HEK293T (cell line): ENCODE data around the gene EFCAB8.

Experiments
- CTCF ChIA-PET: fragments of 350-600 bp; formaldehyde crosslinking; extraction: SDS; loops from one replicate; lab custom pipeline; 2021; ENCODE audit warnings: antibody characterized with exemption, inconsistent platforms; lab: Yijun Ruan, JAX
- POLR2A ChIA-PET: fragments of 350-600 bp; formaldehyde crosslinking; extraction: SDS; loops from one replicate; lab custom pipeline; 2020; ENCODE audit warnings: antibody characterized with exemption, inconsistent platforms; lab: Yijun Ruan, JAX
- DNase-seq: peaks from one replicate; pipeline ENCODE4 v3.0.0; 2012; ENCODE audit warnings: mixed read lengths; ENCODE audit errors: extremely low spot score
- ARNT ChIP-seq: fragments of 450-650 bp; IDR thresholded peaks from 2 replicates; pipeline ENCODE4 v1.6.1; 2017; ENCODE audit warnings: mild to moderate bottlenecking
- BHLHE40 ChIP-seq: fragments of 450-650 bp; IDR thresholded peaks from 2 replicates; pipeline ENCODE4 v1.6.1; 2016; ENCODE audit warnings: mild to moderate bottlenecking, moderate library complexity, borderline replicate concordance
- CTBP1 ChIP-seq: fragments of 450-650 bp; IDR thresholded peaks from 2 replicates; pipeline ENCODE4 v1.6.1; 2016; ENCODE audit warnings: borderline replicate concordance
- ELF4 ChIP-seq: fragments of 450-650 bp; IDR thresholded peaks from 2 replicates; pipeline ENCODE4 v1.6.1; 2017; ENCODE audit warnings: antibody characterized with exemption
- FOXA1 ChIP-seq: fragments of 450-650 bp; IDR thresholded peaks from 2 replicates; pipeline ENCODE4 v1.6.1; 2016; ENCODE audit warnings: mild to moderate bottlenecking
- FOXK2 ChIP-seq: fragments of 450-650 bp; IDR thresholded peaks from 2 replicates; pipeline ENCODE4 v1.6.1; 2016; ENCODE audit warnings: mild to moderate bottlenecking
- FOXM1 ChIP-seq: fragments of 450-650 bp; IDR thresholded peaks from 2 replicates; pipeline ENCODE4 v1.6.1; 2017; ENCODE audit warnings: mild to moderate bottlenecking, borderline replicate concordance
- HDGF ChIP-seq: fragments of 450-650 bp; IDR thresholded peaks from 2 replicates; pipeline ENCODE4 v1.6.1; 2017; ENCODE audit warnings: antibody characterized with exemption, borderline replicate concordance
- L3MBTL2 ChIP-seq: fragments of 450-650 bp; conservative IDR thresholded peaks from 2 replicates; pipeline ENCODE4 v1.6.1; 2016; ENCODE audit warnings: mild to moderate bottlenecking
- LEF1 ChIP-seq: fragments of 450-650 bp; IDR thresholded peaks from 2 replicates; pipeline ENCODE4 v1.6.1; 2017; ENCODE audit warnings: mild to moderate bottlenecking, borderline replicate concordance
- NFRKB ChIP-seq: fragments of 450-650 bp; IDR thresholded peaks from 2 replicates; pipeline ENCODE4 v1.6.1; 2016; ENCODE audit warnings: mild to moderate bottlenecking, moderate library complexity
- SP1 ChIP-seq: fragments of 450-650 bp; IDR thresholded peaks from 2 replicates; pipeline ENCODE4 v1.6.1; 2017
- SUZ12 ChIP-seq: fragments of 450-650 bp; IDR thresholded peaks from 2 replicates; pipeline ENCODE4 v1.6.1; 2016; ENCODE audit warnings: mild to moderate bottlenecking
- TARDBP ChIP-seq: fragments of 450-650 bp; IDR thresholded peaks from 2 replicates; pipeline ENCODE4 v1.6.1; 2016
- ZNF384 ChIP-seq: fragments of 450-650 bp; IDR thresholded peaks from 2 replicates; pipeline ENCODE4 v1.6.1; 2016
- TF ChIP-seq, protein P1 (sequence below): fragments of 450-650 bp; IDR thresholded peaks from 2 replicates; pipeline ENCODE4 v1.6.1; 2016

Gene EFCAB8

DNA sequence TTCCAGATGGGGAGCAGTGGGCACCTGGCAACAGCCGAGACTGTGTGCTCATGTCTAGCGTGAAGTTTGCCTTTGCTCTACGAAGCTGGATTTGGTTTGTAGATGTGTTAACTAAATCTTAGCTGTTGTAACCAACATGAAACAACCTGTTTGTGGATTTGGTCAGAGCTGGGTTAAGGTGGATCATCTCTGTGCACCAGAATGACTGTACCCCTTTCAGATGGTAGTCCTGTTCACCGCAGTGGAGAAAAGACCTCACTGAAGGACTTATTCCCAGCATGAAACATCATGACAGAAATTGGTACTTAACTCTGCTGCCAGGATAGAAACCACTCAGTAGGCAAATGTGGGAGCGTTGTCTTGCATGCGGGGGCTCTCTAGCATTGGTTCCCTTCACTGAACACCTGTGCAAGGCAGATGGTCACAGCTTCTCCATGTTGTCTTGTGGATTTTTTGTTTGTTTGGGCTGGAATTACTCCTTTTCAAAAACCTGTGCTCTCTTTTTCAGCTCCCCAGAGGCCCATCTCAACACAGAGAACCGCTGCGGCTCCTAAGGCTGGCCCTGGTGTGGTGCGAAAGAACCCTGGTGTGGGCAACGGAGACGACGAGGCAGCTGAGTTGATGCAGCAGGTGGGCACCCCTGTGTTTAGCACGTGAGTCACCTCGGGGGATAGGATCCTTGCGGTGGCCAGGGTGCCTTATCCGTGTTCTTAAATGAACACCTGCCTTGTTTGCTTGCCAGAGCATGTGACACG is 19.3 kb upstream of the EFCAB8 start:
- no peak for DNase-seq
- POLR2A ChIA-PET, result no interaction called here

DNA sequence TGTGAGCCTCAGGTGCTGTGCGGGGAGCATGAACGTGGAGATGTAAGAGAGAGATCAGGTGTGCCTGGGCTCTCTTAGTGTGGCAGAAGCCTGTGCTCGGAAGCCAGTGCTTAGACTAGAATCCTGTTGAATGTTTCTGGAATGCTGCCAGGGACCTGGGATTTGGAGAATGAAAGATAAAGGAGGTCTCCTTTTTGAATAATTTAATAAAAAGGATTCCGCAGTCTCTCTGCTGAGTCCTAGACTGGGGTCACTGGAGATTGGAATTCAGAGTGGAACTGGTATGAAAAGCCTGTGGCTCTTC is 18.8 kb upstream of the EFCAB8 start:
- CTCF ChIA-PET, result no interaction called here
- POLR2A ChIA-PET, result no interaction called here
- TF ChIP-seq HDGF (no peak), BHLHE40 (no peak), SP1 (no peak), NFRKB (no peak), ELF4 (no peak), CTBP1 (no peak), FOXA1 (no peak), L3MBTL2 (no peak), ZNF384 (no peak), FOXK2 (no peak), LEF1 (no peak), ARNT (no peak), TARDBP (no peak), FOXM1 (no peak), SUZ12 (no peak)
- TF ChIP-seq, protein P1, sequence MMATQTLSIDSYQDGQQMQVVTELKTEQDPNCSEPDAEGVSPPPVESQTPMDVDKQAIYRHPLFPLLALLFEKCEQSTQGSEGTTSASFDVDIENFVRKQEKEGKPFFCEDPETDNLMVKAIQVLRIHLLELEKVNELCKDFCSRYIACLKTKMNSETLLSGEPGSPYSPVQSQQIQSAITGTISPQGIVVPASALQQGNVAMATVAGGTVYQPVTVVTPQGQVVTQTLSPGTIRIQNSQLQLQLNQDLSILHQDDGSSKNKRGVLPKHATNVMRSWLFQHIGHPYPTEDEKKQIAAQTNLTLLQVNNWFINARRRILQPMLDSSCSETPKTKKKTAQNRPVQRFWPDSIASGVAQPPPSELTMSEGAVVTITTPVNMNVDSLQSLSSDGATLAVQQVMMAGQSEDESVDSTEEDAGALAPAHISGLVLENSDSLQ, result no peak
- no peak for DNase-seq

More for the DNA sequence above, 19.3 kb upstream of the EFCAB8 start:
- TF ChIP-seq SUZ12 (no peak), BHLHE40 (no peak), ELF4 (no peak), CTBP1 (no peak), LEF1 (no peak), FOXM1 (no peak), NFRKB (no peak), TARDBP (no peak), FOXK2 (no peak), SP1 (no peak), L3MBTL2 (no peak)
- TF ChIP-seq, protein P1, result no peak
- CTCF ChIA-PET, result no interaction called here

DNA sequence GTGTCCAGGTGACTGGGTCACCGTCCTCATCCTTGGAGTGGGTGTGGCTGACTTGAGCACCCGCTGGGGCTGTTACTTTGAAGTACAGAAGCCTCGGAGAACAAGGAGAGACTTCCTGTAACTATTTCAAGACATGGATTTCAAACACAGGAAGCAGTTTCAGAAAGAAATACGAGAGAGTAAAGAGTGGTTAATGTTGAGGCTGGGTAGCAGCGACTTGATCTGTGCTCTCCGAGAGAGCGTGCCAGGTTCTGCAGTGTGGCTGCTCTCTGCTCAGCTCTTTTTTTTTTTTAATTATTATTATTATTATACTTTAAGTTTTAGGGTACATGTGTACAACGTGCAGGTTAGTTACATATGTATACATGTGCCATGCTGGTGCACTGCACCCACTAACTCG is 17.5 kb upstream of the EFCAB8 start:
- ChIA-PET POLR2A (no interaction called here), CTCF (no interaction called here)
- no peak for TF ChIP-seq ARNT
- TF ChIP-seq BHLHE40, result no peak
- DNase-seq, result no peak

DNA sequence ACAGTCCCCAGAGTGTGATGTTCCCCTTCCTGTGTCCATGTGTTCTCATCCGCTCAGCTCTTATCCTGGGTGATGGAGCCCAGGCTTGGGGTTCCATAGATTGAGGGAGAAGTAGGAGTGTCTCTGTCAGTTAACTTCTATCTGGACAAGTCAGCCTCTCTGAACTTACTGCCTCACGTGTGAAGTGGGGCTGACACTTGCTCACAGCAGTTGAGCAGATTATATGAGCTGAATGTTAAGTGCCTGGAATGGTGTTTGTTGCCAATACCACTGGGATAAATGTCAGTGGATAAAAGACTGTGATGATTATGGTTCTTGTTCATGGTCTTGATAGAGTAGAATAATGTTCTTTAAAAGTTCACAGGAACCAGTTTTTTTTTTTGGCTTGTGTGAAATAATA is 17.1 kb upstream of the EFCAB8 start:
- ChIA-PET CTCF (no interaction called here), POLR2A (no interaction called here)
- no peak for TF ChIP-seq HDGF
- no peak for TF ChIP-seq NFRKB
- TF ChIP-seq, protein P1, result no peak
- TF ChIP-seq FOXK2, result no peak
- no peak for TF ChIP-seq BHLHE40
- no peak for TF ChIP-seq SUZ12
- no peak for TF ChIP-seq ZNF384
- no peak for TF ChIP-seq LEF1
- TF ChIP-seq ARNT, result no peak
- no peak for DNase-seq

DNA sequence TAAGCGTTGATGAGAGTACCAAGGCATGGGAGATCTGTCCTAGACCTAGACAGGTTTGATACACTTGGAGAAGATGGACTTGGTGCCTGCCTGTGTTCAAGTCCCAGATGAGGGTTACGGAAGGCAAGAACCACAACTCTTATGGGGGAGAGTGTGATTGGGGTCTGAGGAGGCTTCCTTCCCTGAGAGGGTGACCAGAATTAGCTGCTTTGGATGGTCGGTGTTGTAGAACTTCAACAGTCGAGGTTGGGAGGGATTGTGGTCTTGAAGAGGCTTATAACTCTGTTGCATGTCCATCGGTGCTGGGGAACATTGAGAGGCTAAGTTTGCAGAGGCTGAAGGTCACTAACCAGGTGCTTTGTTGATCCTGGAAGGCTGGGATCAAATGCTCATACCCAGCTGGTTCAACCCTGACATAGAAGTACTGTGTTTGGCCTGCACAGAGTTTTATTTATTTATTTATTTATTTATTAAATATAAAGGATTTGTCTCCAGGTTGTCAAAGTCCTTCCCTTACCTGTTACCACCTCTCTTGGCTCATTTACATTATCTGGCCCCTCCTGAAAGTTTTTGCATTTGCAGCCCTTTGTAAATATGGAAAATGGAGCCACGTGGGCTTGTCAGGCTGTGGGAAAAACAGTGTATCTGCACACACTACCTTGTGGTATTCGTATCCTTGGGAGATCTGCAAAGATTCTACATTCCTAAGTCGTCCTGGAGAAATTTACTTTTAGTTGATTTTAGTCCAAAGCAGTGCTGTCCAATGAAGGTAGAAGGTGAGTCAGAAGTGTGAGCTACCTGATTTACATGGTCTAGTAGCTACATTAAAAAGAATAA is 15.8 kb upstream of the EFCAB8 start:
- no peak for DNase-seq
- POLR2A ChIA-PET, result no interaction called here
- no peak for TF ChIP-seq NFRKB
- TF ChIP-seq FOXK2, result no peak
- no peak for TF ChIP-seq BHLHE40
- TF ChIP-seq FOXM1, result no peak
- TF ChIP-seq LEF1, result no peak
- TF ChIP-seq TARDBP, result no peak
- no peak for TF ChIP-seq SP1
- no peak for TF ChIP-seq ELF4
- TF ChIP-seq ZNF384, result no peak
- TF ChIP-seq HDGF, result no peak
- TF ChIP-seq FOXA1, result no peak
- TF ChIP-seq L3MBTL2, result no peak
- TF ChIP-seq SUZ12, result no peak
- no peak for TF ChIP-seq ARNT
- TF ChIP-seq CTBP1, result no peak
- TF ChIP-seq, protein P1, result no peak
- CTCF ChIA-PET, result no interaction called here
